K562 (cell line): ENCODE measurements around the gene NREP. TPM values are rescaled to one million over a fixed set of nuclear protein-coding genes. Genes with fewer than 3 reads are reported as not detected.

Experiments used
- ATAC-seq: fragments of 200-7000 bp; cut with Tn5 transposase; 3 replicates; pipeline ENCODE4 v1.9.1; 2020; ENCODE audit warnings: moderate library complexity
- BruUV-seq: library from RNA; stranded (reverse); fragments of 400-500 nt; replicated peaks from 2 replicates; lab custom pipeline; 2021; lab: Mats Ljungman, UMichigan
- CTCF ChIA-PET: fragments of 300-600 bp; formaldehyde crosslinking; extraction: SDS; loops from one replicate; lab custom pipeline; 2021; ENCODE audit warnings: low intra/inter-chr PET ratio; lab: Yijun Ruan, JAX
- POLR2A ChIA-PET: fragments of 300-600, 350-650 bp; sonication (Branson Sonifier 250); formaldehyde crosslinking; extraction: SDS; loops from one replicate; lab custom pipeline; 2021; ENCODE audit warnings: antibody characterized with exemption, inconsistent platforms; lab: Yijun Ruan, JAX
- DNase-seq, 4 experiments: peaks; one replicate each; pipeline versions ENCODE4 v3.0.0 to v3.0.0-alpha.2; 2011 to 2018; ENCODE audit warnings: low spot score in 3 of 4, mixed read lengths in 3 of 4; ENCODE audit errors: extremely low read depth in 1 of 4
- FAIRE-seq: peaks from 2 replicates; lab custom pipeline; 2011; peaks lifted over from hg19 to GRCh38; lab: Jason Lieb, UNC
- H2AFZ ChIP-seq: 2 replicates; pipeline ENCODE4 v1.6.0; 2011; ENCODE audit warnings: low read depth, low read length, control low read depth, inconsistent platforms
- H3K27ac ChIP-seq: fragments of 200-600 bp; 3 replicates; pipeline ENCODE4 v1.8.0; 2011; ENCODE audit warnings: low read depth, mild to moderate bottlenecking, control low read depth, inconsistent platforms, low read length, moderate library complexity, mixed read lengths; ENCODE audit errors: extremely low read depth
- H3K27me3 ChIP-seq, 2 experiments: fragments of 300-600 bp in 1 of 2; 2 replicates in 1 of 2; 3 replicates in 1 of 2; pipeline versions ENCODE4 v1.6.0 to v1.8.0; 2011; ENCODE audit warnings: inconsistent platforms in 2 of 2, low read length in 2 of 2, mild to moderate bottlenecking in 1 of 2, mixed read lengths in 1 of 2, moderate library complexity in 1 of 2; ENCODE audit not compliant: control insufficient read depth in 2 of 2, insufficient read depth in 2 of 2
- H3K36me3 ChIP-seq: fragments of 300-600 bp; 3 replicates; pipeline ENCODE4 v1.8.0; 2011; ENCODE audit warnings: mild to moderate bottlenecking, low read length, inconsistent platforms; ENCODE audit not compliant: control insufficient read depth, insufficient read depth
- H3K4me1 ChIP-seq, 2 experiments: fragments of 200-600 bp in 1 of 2; replicated peaks in 1 of 2; 2 replicates in 1 of 2; 3 replicates in 1 of 2; pipeline versions ENCODE4 v1.5.1 to v1.8.0; 2011; ENCODE audit warnings: inconsistent platforms in 2 of 2, low read length in 2 of 2, mild to moderate bottlenecking in 1 of 2, mixed read lengths in 1 of 2, moderate library complexity in 1 of 2; ENCODE audit not compliant: control insufficient read depth in 2 of 2, insufficient read depth in 2 of 2
- H3K4me2 ChIP-seq: 2 replicates; pipeline ENCODE4 v1.6.1; 2011; ENCODE audit warnings: low read length, control low read depth, inconsistent platforms, mixed read lengths; ENCODE audit not compliant: insufficient read depth
- H3K4me3 ChIP-seq: fragments of 200-600 bp; sonication (generic), shearing (Covaris generic); 2 replicates; pipeline ENCODE4 v1.5.1; 2016; ENCODE audit warnings: control low read depth, inconsistent platforms
- H3K79me2 ChIP-seq: fragments of 200-600 bp; 3 replicates; pipeline ENCODE4 v1.8.0; 2011; ENCODE audit warnings: low read length, inconsistent platforms; ENCODE audit not compliant: control insufficient read depth, insufficient read depth
- H3K9ac ChIP-seq, 2 experiments: 2 replicates each; pipeline versions ENCODE4 v1.6.0 to v1.6.1; 2011; ENCODE audit warnings: low read depth in 2 of 2, low read length in 2 of 2, control low read depth in 1 of 2, inconsistent platforms in 1 of 2, mild to moderate bottlenecking in 1 of 2, mixed read lengths in 1 of 2; ENCODE audit not compliant: insufficient read depth in 1 of 2
- H3K9me1 ChIP-seq: one replicate; pipeline ENCODE4 v1.6.0; 2011; ENCODE audit warnings: inconsistent platforms, mild to moderate bottlenecking, low read length, moderate library complexity; ENCODE audit not compliant: control insufficient read depth, insufficient read depth
- H3K9me3 ChIP-seq: replicated peaks from 2 replicates; pipeline ENCODE4 v1.5.1; 2011; ENCODE audit warnings: low read depth, low read length, inconsistent platforms; ENCODE audit not compliant: control insufficient read depth, insufficient read depth
- H4K20me1 ChIP-seq: replicated peaks from 2 replicates; pipeline ENCODE4 v1.6.1; 2011; ENCODE audit warnings: low read length, inconsistent platforms, mixed read lengths; ENCODE audit not compliant: control insufficient read depth, insufficient read depth
- CHD4 ChIP-seq: fragments of 200-600 bp; sonication (generic); IDR thresholded peaks from 3 replicates; pipeline ENCODE4 v1.6.1; 2012; ENCODE audit warnings: low read depth, mild to moderate bottlenecking, mixed read lengths, low read length, inconsistent platforms; ENCODE audit not compliant: insufficient read depth, insufficient replicate concordance, poor library complexity, severe bottlenecking
- CXXC5 ChIP-seq: fragments of 250-450 bp; sonication (Bioruptor Pico); IDR thresholded peaks from 2 replicates; pipeline ENCODE4 v1.8.0; 2022; ENCODE audit warnings: inconsistent platforms, mild to moderate bottlenecking, moderate library complexity
- FOXJ3 ChIP-seq: sonication (generic); formaldehyde crosslinking; IDR thresholded peaks from 2 replicates; pipeline ENCODE4 v1.4.0; 2020; ENCODE audit warnings: mild to moderate bottlenecking, missing genetic modification reagents
- MAFF ChIP-seq: IDR thresholded peaks from 2 replicates; pipeline ENCODE4 v1.6.1; 2012; ENCODE audit warnings: low read length, improper control_type of control experiment
- RBM22 ChIP-seq: fragments of 200-400 bp; formaldehyde crosslinking; IDR thresholded peaks from 2 replicates; pipeline ENCODE4 v1.6.1; 2018; ENCODE audit warnings: low read length, low read depth; ENCODE audit not compliant: poor library complexity, severe bottlenecking
- TCF15 ChIP-seq: fragments of 250-450 bp; sonication (Bioruptor Pico); IDR thresholded peaks from 2 replicates; pipeline ENCODE4 v1.8.0; 2022; ENCODE audit warnings: moderate library complexity, mild to moderate bottlenecking, inconsistent platforms
- ZNF316 ChIP-seq: fragments of 450-650 bp; IDR thresholded peaks from 2 replicates; pipeline ENCODE4 v1.6.1; 2016
- WGBS: fragments of 100-300 bp; shearing (Covaris generic); methylation state at CpG from one replicate; pipeline ENCODE4 v1.1.6; 2016; ENCODE audit warnings: low coverage, mixed read lengths; ENCODE audit not compliant: insufficient coverage; ENCODE audit errors: missing lambda C conversion rate; 5-methylcytosine and 5-hydroxymethylcytosine counted together
- in situ Hi-C: fragments of 300-500 bp; cut with MboI; formaldehyde crosslinking; loops from 4 replicates; pipeline ENCODE4 v1.15.0; 2018; ENCODE audit warnings: inconsistent platforms, mixed read lengths
- intact Hi-C: fragments of 100-400 bp; cut with micrococcal nuclease; formaldehyde crosslinking; loops from 2 replicates; pipeline ENCODE4 v1.14.2; 2022
- polyA plus RNA-seq, 8 experiments: library from polyadenylated mRNA; depleted of rRNA in 4 of 8; stranded (reverse) in 5 of 8; unstranded in 3 of 8; fragments of >200 nt; fragmentation: Nextera tagmentation in 2 of 8; fragmentation: Illumina TruSeq in 1 of 8; extraction: Ambion mirVana in 2 of 8; extraction: Trizol in 1 of 8; gene quantifications; 2 replicates each; pipeline versions ENCODE4 v1.2.1 to v1.2.3, GENCODE V29; 2011 to 2014; ENCODE audit warnings: inconsistent platforms in 1 of 8, missing spikeins in 1 of 8
- total RNA-seq, 7 experiments: library from RNA; depleted of rRNA in 6 of 7; stranded (reverse); fragments of >200 nt in 6 of 7; fragmentation: Illumina TruSeq in 2 of 7; extraction: Trizol in 2 of 7; gene quantifications; 2 replicates each; pipeline versions ENCODE4 v1.2.1 to v1.2.3, GENCODE V29; 2011 to 2021; ENCODE audit warnings: low replicate concordance in 1 of 7

NREP gene
- total and polyA plus RNA-seq, 9 of the 15 experiments (the other 6 are each of a cell fraction or from before 2014, with no cell fraction given), result 0.08 to 0.58 (median 0.23) TPM; not detected in 1

DNA sequence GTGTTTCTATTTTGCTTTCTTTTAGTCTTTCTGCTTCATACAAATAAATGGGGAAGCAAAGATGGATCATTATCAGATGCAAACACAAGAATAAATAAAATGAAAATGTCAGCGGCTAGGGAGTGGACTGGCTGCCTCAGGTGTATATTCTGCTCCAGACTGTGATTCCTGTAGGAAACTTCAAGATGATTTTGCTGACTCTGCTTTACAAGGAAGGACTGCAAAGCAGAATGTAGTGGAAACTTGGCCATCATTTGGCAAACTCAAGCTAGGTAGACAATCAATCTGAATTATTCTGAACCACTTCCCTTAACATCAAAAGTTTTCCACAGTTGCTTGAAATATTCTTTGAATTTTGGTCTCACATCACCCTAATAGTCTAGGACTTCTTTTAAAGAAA, 38.1 kb upstream of the NREP start:
- Histone ChIP-seq H2AFZ (no peak overlapping the region), H3K27ac (no peak overlapping the region), H3K27me3 (no peaks in the 10 kb centered on the region), H3K79me2 (no peaks in the 10 kb centered on the region), H3K4me1 (no peaks in the 10 kb centered on the region), H3K9ac (no peak overlapping the region), H4K20me1 (no peaks in the 10 kb centered on the region), H3K9me3 (no peaks in the 10 kb centered on the region), H3K4me2 (no peak overlapping the region), H3K9me1 (no peaks in the 10 kb centered on the region), H3K36me3 (no peaks in the 10 kb centered on the region), H3K4me3 (no peak overlapping the region)
- in situ Hi-C loops (no loop called here), intact Hi-C loops (no loop called here)
- ChIA-PET CTCF (no interaction called here), POLR2A (no interaction called here)
- TF ChIP-seq FOXJ3 (CRISPR knock-in tag) (no peak), ZNF316 (peak; percentile 57; the same call in 1 of the 2 replicates), TCF15 (CRISPR knock-in tag) (no peak), MAFF (peak; percentile 32; the same call in 1 of the 2 replicates)
- no TSS peak for BruUV-seq
- FAIRE-seq, result no peak
- no peak for DNase-seq
- no peak for ATAC-seq
- 0% methylated on average over 1 of the region's 1 CpG for WGBS

DNA sequence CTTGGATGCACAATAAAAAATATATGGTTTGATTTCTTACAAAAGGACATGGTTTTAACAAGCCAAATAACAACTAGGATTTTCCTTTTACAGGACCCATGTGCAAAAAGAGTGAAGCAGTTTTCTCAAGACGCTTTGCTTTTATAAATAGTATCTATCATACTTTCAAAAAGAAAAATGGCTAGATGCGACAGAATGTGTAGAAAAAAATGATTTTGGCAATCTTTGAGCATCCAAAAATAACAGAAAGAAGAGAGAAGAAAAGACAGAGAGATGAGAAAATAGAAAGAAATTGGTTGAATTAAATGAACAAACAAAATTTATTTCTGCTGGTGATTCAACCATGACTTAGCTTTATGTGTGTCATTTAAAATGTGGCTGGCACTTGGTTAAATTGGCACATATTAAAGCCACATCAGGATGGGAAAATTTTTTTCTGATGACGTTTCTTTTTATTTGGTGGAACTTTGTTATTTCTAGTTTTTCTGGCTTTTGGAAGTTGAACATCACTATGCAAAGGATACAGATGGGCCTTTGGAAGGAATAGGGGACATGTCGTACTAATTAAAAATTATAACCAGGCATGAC, 35.6 kb upstream of the NREP start:
- 0% methylated on average over 4 of the region's 4 CpGs for WGBS
- Histone ChIP-seq H3K27me3 (no peaks in the 10 kb centered on the region), H3K9me1 (no peaks in the 10 kb centered on the region), H3K9me3 (no peaks in the 10 kb centered on the region), H3K4me2 (no peak overlapping the region), H3K9ac (no peak overlapping the region), H3K36me3 (no peaks in the 10 kb centered on the region), H3K4me3 (no peak overlapping the region), H4K20me1 (no peaks in the 10 kb centered on the region), H3K4me1 (no peaks in the 10 kb centered on the region), H3K79me2 (no peaks in the 10 kb centered on the region), H3K27ac (no peak overlapping the region), H2AFZ (no peak overlapping the region)
- TF ChIP-seq ZNF316 (peak; percentile 17; the same call in 1 of the 2 replicates), CHD4 (no peak), CXXC5 (CRISPR knock-in tag) (no peak), RBM22 (no peak)
- in situ Hi-C loops, result no loop called here
- ChIA-PET POLR2A (no interaction called here), CTCF (no interaction called here)
- ATAC-seq (no peak), DNase-seq (no peak), FAIRE-seq (no peak)
- intact Hi-C loops, result no loop called here
- no TSS peak for BruUV-seq
